Esophagus squamous epithelium (tissue), 5 donors: Measurements from ENCODE around the gene ZNF708. TPM values are rescaled to one million over a fixed set of nuclear protein-coding genes. Genes with fewer than 3 reads are reported as not detected.
"Not testable (repeated sequence)": the region's sequence is repeated elsewhere in the genome, so short reads cannot be mapped to it uniquely, and the experiment has no call there.

Experiments used
- DNase-seq: peaks from one replicate; lab custom pipeline; 2025; lab: John Stamatoyannopoulos, UW
- H3K27ac ChIP-seq, 4 donors: fragments of 200-600 bp; sonication (generic); one replicate each; pipeline ENCODE4 v1.5.1; 2016 to 2019; ENCODE audit warnings: mild to moderate bottlenecking in 1 of 4
- H3K27me3 ChIP-seq, 4 donors: fragments of 200-600 bp; sonication (generic); 1 replicate in 3 of 4; 2 replicates in 1 of 4; pipeline versions ENCODE4 v1.5.1 to v1.6.0; 2017 to 2021; ENCODE audit warnings: antibody characterized with exemption in 1 of 4
- H3K36me3 ChIP-seq, 3 donors: fragments of 200-600 bp; sonication (generic); one replicate each; pipeline ENCODE4 v1.5.1; 2016 to 2019
- H3K4me1 ChIP-seq, 3 donors: fragments of 200-600 bp; sonication (generic); one replicate each; pipeline ENCODE4 v1.5.1; 2017 to 2019
- H3K4me3 ChIP-seq, 4 donors: fragments of 200-600 bp; sonication (generic); 1 replicate in 3 of 4; 2 replicates in 1 of 4; pipeline ENCODE4 v1.5.1; 2016 to 2019; ENCODE audit warnings: mild to moderate bottlenecking in 2 of 4, moderate library complexity in 1 of 4
- H3K9me3 ChIP-seq, 3 donors: fragments of 200-600 bp; sonication (generic); one replicate each; pipeline ENCODE4 v1.5.1; 2016 to 2019
- POLR2A ChIP-seq, 4 donors: fragments of 450-650 bp; IDR thresholded peaks; one replicate each; pipeline ENCODE4 v1.6.1; 2017; ENCODE audit warnings: antibody characterized with exemption in 4 of 4, mild to moderate bottlenecking in 4 of 4, moderate library complexity in 3 of 4
- WGBS, 2 donors: methylation state at CpG; one replicate each; pipeline ENCODE4 v1.1.5; 2018; 5-methylcytosine and 5-hydroxymethylcytosine counted together
- intact Hi-C: fragments of 100-400 bp; cut with DNase I; formaldehyde crosslinking; loops from one replicate; pipeline ENCODE4 v1.15.0; 2022
- total RNA-seq, 4 donors: library from RNA; depleted of rRNA; stranded (reverse); fragments of >200 nt; gene quantifications; one replicate each; pipeline ENCODE4 v1.1.0, GENCODE V29; 2016
- TF ChIP-seq, protein P1 (sequence below), 6 experiments: fragments of 450-650 bp in 4 of 6; fragments of 200-600 bp in 2 of 6; sonication (generic) in 2 of 6; IDR thresholded peaks; one replicate each; pipeline ENCODE4 v1.5.1; 2016 to 2019; ENCODE audit warnings: antibody characterized with exemption in 6 of 6, mild to moderate bottlenecking in 4 of 6, moderate library complexity in 4 of 6
- donor health status: DM: yes; HTN: yes; CAD: no.

ZNF708 gene
- total RNA-seq, 4 donors from 2014 or later, result 3.0 to 8.6 (median 4.2) TPM

DNA sequence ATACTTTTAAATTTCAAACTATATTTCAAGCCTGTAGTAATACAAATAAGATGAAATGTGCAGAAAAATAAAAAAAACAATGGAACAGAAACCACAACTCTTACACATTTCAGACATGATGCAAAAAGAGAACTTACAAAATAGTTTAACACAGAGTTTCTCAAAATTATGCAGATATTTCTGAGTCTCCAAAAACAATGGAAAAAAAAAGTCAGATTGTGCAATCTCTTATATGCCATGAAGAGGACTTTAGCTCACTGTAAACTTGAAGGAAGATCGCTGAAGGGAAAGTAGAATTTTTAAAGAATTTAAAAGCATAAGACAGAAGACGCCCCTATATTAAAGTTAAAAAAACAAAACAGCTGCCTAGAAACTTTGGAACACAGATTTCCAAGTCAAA is 20.4 kb downstream of the ZNF708 start:
- H3K4me3 ChIP-seq, result no peak overlapping the region
- DNase-seq, result no peak
- H3K27me3 ChIP-seq, result no peaks in the 10 kb centered on the region
- TF ChIP-seq POLR2A (IDR thresholded peaks at IDR 0.05), result no peak
- peaks cover 0 to 39% (median 0%) of the 10 kb centered on the region in 3 donors for H3K9me3 ChIP-seq
- intact Hi-C loops, result no loop called here
- H3K36me3 ChIP-seq, result peaks cover 4 to 83% (median 4%) of the 10 kb centered on the region in 3 donors
- WGBS, 2 donors, result 91 to 92% methylated on average over 2 of the region's 2 CpGs
- H3K4me1 ChIP-seq, result no peaks in the 10 kb centered on the region
- no peak overlapping the region for H3K27ac ChIP-seq

DNA sequence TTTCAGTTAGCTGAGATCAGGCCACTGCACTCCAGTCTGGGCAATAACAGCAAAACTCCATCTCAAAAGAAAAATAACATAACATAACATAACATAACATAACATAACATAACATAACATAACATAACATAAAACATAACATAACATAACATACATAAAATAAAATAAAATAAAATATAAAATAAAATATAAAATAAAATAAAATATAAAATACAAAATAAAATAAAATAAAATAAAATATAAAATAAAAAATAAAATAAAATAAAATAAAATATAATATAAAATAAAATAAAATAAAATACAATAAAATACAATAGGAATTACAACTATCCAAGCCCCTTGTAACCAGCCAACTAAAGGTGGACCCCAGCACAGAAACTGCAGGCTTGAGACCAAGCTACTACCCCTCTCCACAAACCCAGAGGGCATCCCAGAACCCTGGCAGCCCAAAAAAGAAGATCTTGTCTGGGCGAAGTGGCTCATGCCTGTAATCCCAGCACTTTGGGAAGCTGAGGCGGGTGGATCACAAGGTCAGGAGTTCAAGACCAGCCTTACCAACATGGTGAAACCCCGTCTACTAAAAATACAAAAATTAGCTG is 22.2 kb downstream of the ZNF708 start:
- H3K4me3 ChIP-seq, H3K4me1 ChIP-seq, H3K27ac ChIP-seq, intact Hi-C loops, H3K27me3 ChIP-seq, DNase-seq: not testable (repeated sequence)
- Histone ChIP-seq H3K9me3 (peaks cover 0 to 46% (median 0%) of the 10 kb centered on the region in 3 donors), H3K36me3 (peaks cover 4 to 91% (median 4%) of the 10 kb centered on the region in 3 donors)
- WGBS, 2 donors, result 83 to 87% methylated on average over 1 to 3 of the region's 3 CpGs

DNA sequence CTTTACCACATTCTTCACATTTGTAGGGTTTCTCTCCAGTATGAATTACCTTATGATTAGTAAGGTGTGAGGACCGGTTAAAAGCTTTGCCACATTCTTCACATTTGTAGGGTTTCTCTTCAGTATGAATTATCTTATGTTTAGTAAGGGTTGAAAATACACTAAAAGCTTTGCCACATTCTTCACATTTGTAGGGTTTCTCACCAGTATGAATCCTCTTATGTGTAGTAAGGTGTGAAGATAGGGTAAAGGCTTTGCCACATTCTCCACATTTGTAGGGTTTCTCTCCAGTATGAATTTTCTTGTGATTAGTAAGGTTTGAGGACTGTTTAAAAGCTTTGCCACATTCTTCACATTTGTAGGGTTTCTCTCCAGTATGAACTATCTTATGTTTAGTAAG is 35.4 kb downstream of the ZNF708 start:
- WGBS, 2 donors, result 88 to 100% methylated on average over 1 of the region's 1 CpG
- DNase-seq, H3K27me3 ChIP-seq, intact Hi-C loops, H3K4me1 ChIP-seq, H3K27ac ChIP-seq, H3K4me3 ChIP-seq: not testable (repeated sequence)
- Histone ChIP-seq H3K36me3 (peaks cover 7 to 61% (median 14%) of the 10 kb centered on the region in 3 donors), H3K9me3 (peaks cover 0 to 77% (median 49%) of the 10 kb centered on the region in 3 donors)

DNA sequence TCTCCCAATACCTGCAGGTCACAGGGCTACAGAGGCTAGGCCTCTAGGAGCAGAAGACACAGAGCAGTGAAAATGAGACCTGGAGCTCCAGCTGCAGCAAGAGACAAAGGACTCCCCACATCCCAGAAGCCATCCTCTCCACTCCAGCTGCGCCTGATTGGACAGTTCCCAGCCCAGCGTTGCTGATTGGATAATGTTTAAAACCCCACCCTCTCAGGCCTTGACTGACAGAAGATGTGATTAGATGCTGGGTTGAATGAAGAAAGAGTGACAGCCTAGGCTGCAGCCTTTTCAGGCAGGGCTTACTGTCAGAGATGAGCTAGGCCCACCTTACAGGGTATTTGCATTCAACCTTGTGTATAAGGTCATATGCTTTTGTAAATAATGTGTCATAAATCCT is 59.4 kb downstream of the ZNF708 start:
- Histone ChIP-seq H3K27ac (no peak overlapping the region), H3K4me3 (no peak overlapping the region), H3K4me1 (no peaks in the 10 kb centered on the region), H3K9me3 (peaks cover 0 to 39% (median 9%) of the 10 kb centered on the region in 3 donors), H3K36me3 (no peaks in the 10 kb centered on the region), H3K27me3 (no peaks in the 10 kb centered on the region)
- DNase-seq, result no peak
- intact Hi-C loops, result no loop called here
- TF ChIP-seq, protein P1, sequence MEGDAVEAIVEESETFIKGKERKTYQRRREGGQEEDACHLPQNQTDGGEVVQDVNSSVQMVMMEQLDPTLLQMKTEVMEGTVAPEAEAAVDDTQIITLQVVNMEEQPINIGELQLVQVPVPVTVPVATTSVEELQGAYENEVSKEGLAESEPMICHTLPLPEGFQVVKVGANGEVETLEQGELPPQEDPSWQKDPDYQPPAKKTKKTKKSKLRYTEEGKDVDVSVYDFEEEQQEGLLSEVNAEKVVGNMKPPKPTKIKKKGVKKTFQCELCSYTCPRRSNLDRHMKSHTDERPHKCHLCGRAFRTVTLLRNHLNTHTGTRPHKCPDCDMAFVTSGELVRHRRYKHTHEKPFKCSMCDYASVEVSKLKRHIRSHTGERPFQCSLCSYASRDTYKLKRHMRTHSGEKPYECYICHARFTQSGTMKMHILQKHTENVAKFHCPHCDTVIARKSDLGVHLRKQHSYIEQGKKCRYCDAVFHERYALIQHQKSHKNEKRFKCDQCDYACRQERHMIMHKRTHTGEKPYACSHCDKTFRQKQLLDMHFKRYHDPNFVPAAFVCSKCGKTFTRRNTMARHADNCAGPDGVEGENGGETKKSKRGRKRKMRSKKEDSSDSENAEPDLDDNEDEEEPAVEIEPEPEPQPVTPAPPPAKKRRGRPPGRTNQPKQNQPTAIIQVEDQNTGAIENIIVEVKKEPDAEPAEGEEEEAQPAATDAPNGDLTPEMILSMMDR (IDR thresholded peaks at IDR 0.05), result no peak
- no peak for TF ChIP-seq POLR2A (IDR thresholded peaks at IDR 0.05)
- WGBS, 2 donors, result 88% methylated on average over 2 of the region's 2 CpGs; no CpG with 5 or more reads in 1 of the 2 donors

DNA sequence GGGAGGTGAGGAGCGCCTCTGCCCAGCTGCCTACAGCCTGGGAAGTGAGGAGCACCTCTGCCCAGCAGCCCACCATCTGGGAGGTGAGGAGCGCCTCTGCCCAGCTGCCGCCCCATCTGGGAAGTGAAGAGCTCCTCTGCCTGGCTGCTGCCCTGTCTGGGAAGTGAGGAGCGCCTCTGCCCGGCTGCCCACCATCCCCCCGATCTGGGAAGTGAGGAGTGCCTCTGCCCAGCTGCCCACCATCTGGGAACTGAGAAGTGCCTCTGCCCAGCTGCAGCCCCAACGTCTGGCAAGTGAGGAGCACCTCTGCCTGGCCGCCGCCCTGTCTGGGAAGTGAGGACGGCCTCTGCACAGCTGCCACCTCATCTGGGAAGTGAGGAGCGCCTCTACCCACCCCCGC is 64.3 kb downstream of the ZNF708 start:
- DNase-seq, result no peak
- Histone ChIP-seq H3K36me3 (no peaks in the 10 kb centered on the region), H3K4me3 (no peak overlapping the region), H3K9me3 (peaks cover 0 to 40% (median 8%) of the 10 kb centered on the region in 3 donors), H3K27ac (no peak overlapping the region), H3K27me3 (no peaks in the 10 kb centered on the region), H3K4me1 (no peaks in the 10 kb centered on the region)
- WGBS, 2 donors, result no CpG with 5 or more reads among the region's 12 CpGs
- intact Hi-C loops, result no loop called here
- no peak for TF ChIP-seq POLR2A (IDR thresholded peaks at IDR 0.05)
- TF ChIP-seq, protein P1 (IDR thresholded peaks at IDR 0.05), result no peak

DNA sequence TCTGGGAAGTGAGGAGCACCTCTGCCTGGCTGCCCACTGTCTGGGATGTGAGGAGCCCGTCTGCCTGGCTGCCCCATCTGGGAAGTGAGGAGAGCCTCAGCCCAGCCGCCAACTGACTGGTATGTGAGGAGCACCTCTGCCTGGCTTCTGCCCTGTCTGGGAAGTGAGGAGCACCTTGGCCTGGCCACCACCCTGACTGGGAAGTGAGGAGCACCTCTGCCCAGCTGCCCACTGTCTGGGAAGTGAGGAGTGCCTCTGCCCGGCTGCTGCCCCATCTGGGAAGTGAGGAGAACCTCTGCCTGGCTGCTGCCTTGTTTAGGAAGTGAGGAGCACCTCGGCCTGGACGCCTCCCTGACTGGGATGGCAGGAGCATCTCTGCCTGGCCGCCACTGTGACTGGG is 64.8 kb downstream of the ZNF708 start:
- DNase-seq, result no peak
- Histone ChIP-seq H3K4me1 (no peaks in the 10 kb centered on the region), H3K36me3 (no peaks in the 10 kb centered on the region), H3K27me3 (no peaks in the 10 kb centered on the region), H3K9me3 (peaks cover 0 to 42% (median 8%) of the 10 kb centered on the region in 3 donors), H3K4me3 (no peak overlapping the region), H3K27ac (no peak overlapping the region)
- no peak for TF ChIP-seq POLR2A (IDR thresholded peaks at IDR 0.05)
- TF ChIP-seq, protein P1 (IDR thresholded peaks at IDR 0.05), result no peak
- intact Hi-C loops, result no loop called here
- no CpG with 5 or more reads among the region's 6 CpGs for WGBS, 2 donors

DNA sequence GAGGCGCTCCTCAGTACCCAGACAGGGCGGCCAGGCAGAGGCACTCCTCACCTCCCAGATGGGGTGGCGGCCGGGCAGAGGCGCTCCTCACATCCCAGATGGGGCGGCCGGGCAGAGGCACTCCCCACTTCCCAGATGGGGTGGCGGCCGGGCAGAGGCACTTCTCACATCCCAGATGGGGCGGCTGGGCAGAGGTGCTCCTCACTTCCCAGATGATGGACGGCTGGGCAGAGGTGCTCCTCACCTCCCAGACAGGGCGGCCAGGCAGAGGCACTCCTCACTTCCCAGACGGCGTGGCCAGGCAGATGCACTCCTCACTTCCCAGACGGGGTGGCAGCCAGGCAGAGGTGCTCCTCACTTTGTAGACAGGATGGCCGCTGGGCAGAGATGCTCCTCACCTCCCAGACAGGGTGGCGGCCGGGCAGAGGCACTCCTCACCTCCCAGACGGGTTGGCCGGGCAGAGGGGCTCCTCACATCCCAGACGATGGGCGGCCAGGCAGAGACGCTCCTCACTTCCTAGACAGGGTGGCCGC is 68.3 kb downstream of the ZNF708 start:
- H3K4me3 ChIP-seq, H3K36me3 ChIP-seq, H3K27ac ChIP-seq, DNase-seq, intact Hi-C loops, H3K27me3 ChIP-seq, H3K4me1 ChIP-seq: not testable (repeated sequence)
- WGBS, 2 donors, result no CpG with 5 or more reads among the region's 24 CpGs
- peaks cover 0 to 43% (median 8%) of the 10 kb centered on the region in 3 donors for H3K9me3 ChIP-seq
